Vagina (tissue), 2 donors: ENCODE measurements around the gene GBA3.

Experiments used
- CTCF ChIP-seq, 3 experiments: fragments of 450-650 bp in 2 of 3; fragments of 200-600 bp in 1 of 3; sonication (generic) in 1 of 3; IDR thresholded peaks; one replicate each; pipeline ENCODE4 v1.5.1; 2017 to 2019; ENCODE audit warnings: antibody characterized with exemption in 3 of 3, mild to moderate bottlenecking in 2 of 3, moderate library complexity in 2 of 3
- POLR2A ChIP-seq, 2 donors: fragments of 450-650 bp; IDR thresholded peaks; one replicate each; pipeline ENCODE4 v1.6.1; 2017; ENCODE audit warnings: antibody characterized with exemption in 2 of 2, mild to moderate bottlenecking in 2 of 2, moderate library complexity in 2 of 2

DNA sequence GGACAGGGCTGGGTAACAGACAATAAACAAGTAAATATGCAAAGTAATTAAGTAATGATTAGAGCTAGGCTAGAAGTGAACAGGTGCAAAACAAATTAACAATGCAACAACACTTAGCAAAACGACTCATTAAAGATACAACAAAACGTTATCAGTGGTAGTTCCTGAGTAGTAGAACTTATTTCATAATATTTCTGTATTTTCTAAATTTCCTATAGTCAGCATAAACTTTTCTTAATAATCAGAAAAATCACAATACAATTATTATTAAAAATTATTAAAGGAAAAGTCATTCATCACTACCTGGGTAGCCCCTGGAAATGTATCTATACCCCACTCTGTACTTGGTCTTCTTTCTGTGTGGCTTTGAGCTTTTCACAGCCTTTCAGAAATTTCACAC lies 166.6 kb downstream of the GBA3 start:
- no peak for TF ChIP-seq CTCF (IDR thresholded peaks at IDR 0.05)
- TF ChIP-seq POLR2A (IDR thresholded peaks at IDR 0.05) = no peak
